ENCODE measurements around the gene TEK.

TEK gene

GRCh38 chr9:27125030-27125429 lies 16.0 kb downstream of the TEK start:
- no peak for DNase-seq

- DNase-seq: no peak
These were observed 16.9 kb downstream of the TEK start for GRCh38 chr9:27125936-27126335.

GRCh38 chr9:27126670-27127069 lies 17.6 kb downstream of the TEK start:
- no peak for DNase-seq

GRCh38 chr9:27129221-27129620 lies 20.2 kb downstream of the TEK start:
- no peak for DNase-seq

GRCh38 chr9:27131731-27132130 lies 22.7 kb downstream of the TEK start:
- no peak for DNase-seq

- DNase-seq: no peak
These were observed 24.8 kb downstream of the TEK start for GRCh38 chr9:27133817-27134216.

GRCh38 chr9:27142299-27142930 lies 33.4 kb downstream of the TEK start:
- no peak for DNase-seq

GRCh38 chr9:27145143-27145542 lies 36.1 kb downstream of the TEK start:
- no peak for DNase-seq

GRCh38 chr9:27149651-27150050 lies 40.6 kb downstream of the TEK start:
- DNase-seq: no peak

- DNase-seq: no peak
These were observed 41.9 kb downstream of the TEK start for GRCh38 chr9:27150746-27151406.

GRCh38 chr9:27151693-27152404 lies 42.8 kb downstream of the TEK start:
- DNase-seq: no peak

- DNase-seq: no peak
These were observed 43.3 kb downstream of the TEK start for GRCh38 chr9:27152405-27152718.

GRCh38 chr9:27154908-27155307 lies 45.9 kb downstream of the TEK start:
- DNase-seq: no peak

- DNase-seq: no peak
These were observed 48.1 kb downstream of the TEK start for GRCh38 chr9:27157097-27157496.

GRCh38 chr9:27157736-27158135 lies 48.7 kb downstream of the TEK start:
- DNase-seq: no peak

GRCh38 chr9:27160636-27161035 lies 51.6 kb downstream of the TEK start:
- DNase-seq: no peak

- DNase-seq: no peak
These were observed 53.0 kb downstream of the TEK start for GRCh38 chr9:27162045-27162444.

GRCh38 chr9:27165068-27165467 lies 56.0 kb downstream of the TEK start:
- DNase-seq: no peak

- no peak for DNase-seq
These were observed 56.6 kb downstream of the TEK start for GRCh38 chr9:27165670-27166069.

- DNase-seq: no peak
These were observed 59.5 kb downstream of the TEK start for GRCh38 chr9:27168496-27168895.

- DNase-seq: no peak
These were observed 59.9 kb downstream of the TEK start for GRCh38 chr9:27168951-27169350.

- no peak for DNase-seq
These were observed 67.9 kb downstream of the TEK start for GRCh38 chr9:27176971-27177370.

- no peak for DNase-seq
These were observed 70.3 kb downstream of the TEK start for GRCh38 chr9:27179245-27179865.

- DNase-seq: no peak
These were observed 72.4 kb downstream of the TEK start for GRCh38 chr9:27181381-27181780.
